Measurements from ENCODE around the gene KLHL21.

DNA sequence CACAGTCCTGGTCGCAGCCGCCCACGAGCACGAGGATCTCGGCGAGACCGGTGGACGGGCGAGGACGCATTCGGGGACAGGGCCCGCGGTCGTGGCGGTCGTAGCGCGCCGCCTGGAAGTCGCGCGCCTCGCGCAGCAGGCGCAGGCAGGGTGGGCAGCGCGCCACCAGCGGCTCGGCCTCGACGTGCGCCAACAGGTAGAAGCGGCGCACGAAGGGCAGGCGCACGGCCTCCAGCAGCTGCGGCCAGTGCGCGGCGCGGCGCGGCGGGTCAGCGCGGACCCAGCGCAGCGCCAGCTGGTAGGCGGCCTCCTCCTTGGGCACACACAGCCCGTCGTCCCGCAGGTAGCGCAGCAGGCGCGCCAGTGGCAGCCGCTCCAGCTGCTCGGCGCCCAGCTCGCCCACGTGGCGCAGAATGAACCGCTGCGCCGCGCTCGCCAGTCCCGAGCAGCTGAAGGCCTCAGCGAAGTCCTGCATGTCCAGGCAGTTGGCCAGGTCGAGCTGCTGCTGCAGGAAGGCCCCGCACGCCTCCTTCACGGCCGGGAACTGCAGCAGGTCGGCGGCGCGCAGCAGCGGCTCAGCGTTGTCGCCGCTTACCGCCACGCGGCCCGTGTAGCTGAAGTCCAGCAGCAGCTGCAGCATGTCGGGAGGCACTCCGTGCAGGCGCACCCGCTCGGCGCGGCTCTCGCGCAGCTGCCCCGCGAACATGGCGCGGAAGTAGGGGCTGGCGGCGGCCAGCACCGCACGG, 573 bp downstream of the KLHL21 start:
- TF ChIP-seq, protein P1, sequence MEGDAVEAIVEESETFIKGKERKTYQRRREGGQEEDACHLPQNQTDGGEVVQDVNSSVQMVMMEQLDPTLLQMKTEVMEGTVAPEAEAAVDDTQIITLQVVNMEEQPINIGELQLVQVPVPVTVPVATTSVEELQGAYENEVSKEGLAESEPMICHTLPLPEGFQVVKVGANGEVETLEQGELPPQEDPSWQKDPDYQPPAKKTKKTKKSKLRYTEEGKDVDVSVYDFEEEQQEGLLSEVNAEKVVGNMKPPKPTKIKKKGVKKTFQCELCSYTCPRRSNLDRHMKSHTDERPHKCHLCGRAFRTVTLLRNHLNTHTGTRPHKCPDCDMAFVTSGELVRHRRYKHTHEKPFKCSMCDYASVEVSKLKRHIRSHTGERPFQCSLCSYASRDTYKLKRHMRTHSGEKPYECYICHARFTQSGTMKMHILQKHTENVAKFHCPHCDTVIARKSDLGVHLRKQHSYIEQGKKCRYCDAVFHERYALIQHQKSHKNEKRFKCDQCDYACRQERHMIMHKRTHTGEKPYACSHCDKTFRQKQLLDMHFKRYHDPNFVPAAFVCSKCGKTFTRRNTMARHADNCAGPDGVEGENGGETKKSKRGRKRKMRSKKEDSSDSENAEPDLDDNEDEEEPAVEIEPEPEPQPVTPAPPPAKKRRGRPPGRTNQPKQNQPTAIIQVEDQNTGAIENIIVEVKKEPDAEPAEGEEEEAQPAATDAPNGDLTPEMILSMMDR (IDR thresholded peaks at IDR 0.05; ENCODE audit: low read length) = no peak
- TF ChIP-seq EZH2 (IDR thresholded peaks at IDR 0.05; ENCODE audit: borderline replicate concordance, low read length) = no peak
